Suprapubic skin (tissue), 3 donors: Measurements from ENCODE around the gene GPLD1.

Experiments
- CTCF ChIP-seq, 2 donors: fragments of 200-600 bp in 1 of 2; fragments of 450-650 bp in 1 of 2; sonication (generic) in 1 of 2; IDR thresholded peaks; one replicate each; pipeline ENCODE4 v1.5.1; 2016 to 2019; ENCODE audit warnings: antibody characterized with exemption in 2 of 2, mild to moderate bottlenecking in 1 of 2, moderate library complexity in 1 of 2
- POLR2A ChIP-seq, 2 donors: fragments of 450-650 bp; IDR thresholded peaks; one replicate each; pipeline ENCODE4 v1.6.1; 2017; ENCODE audit warnings: antibody characterized with exemption in 2 of 2, mild to moderate bottlenecking in 2 of 2, moderate library complexity in 2 of 2

DNA sequence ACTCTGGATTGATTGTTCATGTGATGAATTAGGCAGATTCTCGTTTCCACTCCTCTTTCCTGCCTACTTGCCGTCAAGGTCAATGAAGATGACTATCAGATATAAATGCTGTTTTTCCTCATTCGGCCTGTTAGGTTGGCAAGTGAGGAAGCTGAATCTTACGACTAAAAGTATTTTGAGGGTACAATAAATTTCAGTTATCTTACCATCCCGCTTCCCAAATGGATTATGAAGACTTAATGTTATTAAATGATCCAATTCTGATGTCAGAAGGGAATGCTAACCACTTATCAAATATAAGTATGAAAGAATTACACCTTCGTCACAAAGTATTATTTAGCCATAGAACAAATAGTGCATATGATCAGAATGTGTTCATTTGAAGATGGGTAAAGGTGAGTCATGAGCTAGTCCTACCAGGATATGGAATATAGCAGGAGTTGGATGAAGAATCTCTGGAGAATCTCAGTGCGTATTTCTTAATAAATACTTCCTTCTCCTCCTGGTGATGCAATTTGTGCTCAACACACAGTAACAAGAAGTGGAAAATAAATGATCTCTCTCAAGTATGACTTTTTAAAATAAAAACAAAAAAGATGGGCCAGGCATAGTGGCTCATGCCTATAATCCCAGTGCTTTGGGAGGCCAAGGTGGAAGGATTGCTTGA lies 4.6 kb downstream of the GPLD1 start:
- no peak for TF ChIP-seq CTCF (IDR thresholded peaks at IDR 0.05)
- no peak for TF ChIP-seq POLR2A (IDR thresholded peaks at IDR 0.05)
